ENCODE results near the gene CDH26. TPM values are rescaled to one million over a fixed set of nuclear protein-coding genes. Genes with fewer than 3 reads are reported as not detected.

Gene CDH26
- total RNA-seq (1 to 10 TPM in 3 of 9 donors, under 1 TPM in 5, not detected in 1; 0.32 to 1.4 (median 0.83) TPM), polyA plus RNA-seq (1 to 10 TPM in 2 of 3 donors, under 1 TPM in 1; 0.27 to 2.9 (median 1.0) TPM)
- long read RNA-seq, donor 1, result 0 reads
- long read RNA-seq, donor 2, result 0 reads
- long read RNA-seq, donor 3, result 0 reads
- long read RNA-seq, donor 4, result 0 reads
- long read RNA-seq, donor 5, partial matches to known transcripts, result 0 of 1 reads
- long read RNA-seq, donor 5, other reads (novel, unspliced or antisense), result 1 of 1 reads
- long read RNA-seq, donor 6, partial matches to known transcripts, result 0 of 1 reads
- long read RNA-seq, donor 6, other reads (novel, unspliced or antisense), result 1 of 1 reads
- long read RNA-seq, donor 7, result 0 reads
- long read RNA-seq, donor 8, result 0 reads
- long read RNA-seq, donor 9, result 0 reads
- long read RNA-seq, donor 10, result 0 reads

- Histone ChIP-seq H3K27me3 (no peaks in the 10 kb centered on the region), H3K27ac (no peak within 1 kb of the TSS), H3K4me1 (replicated peaks in 1 of 2) (no peaks in the 10 kb centered on the region), H3K4me3 (no peak within 1 kb of the TSS), H3K9me3 (replicated peaks in 1 of 3) (no peaks in the 10 kb centered on the region), H3K36me3 (replicated peaks in 1 of 2) (no peaks in the 10 kb centered on the region)
- intact Hi-C loops (cut with DNase I), result no loop called here
- WGBS, 4 donors, result 84 to 90% (median 87%) methylated on average over 5 of the region's 5 CpGs
- no peak for DNase-seq
- no peak for TF ChIP-seq POLR2A (IDR thresholded peaks at IDR 0.05)
- TF ChIP-seq, protein P1, sequence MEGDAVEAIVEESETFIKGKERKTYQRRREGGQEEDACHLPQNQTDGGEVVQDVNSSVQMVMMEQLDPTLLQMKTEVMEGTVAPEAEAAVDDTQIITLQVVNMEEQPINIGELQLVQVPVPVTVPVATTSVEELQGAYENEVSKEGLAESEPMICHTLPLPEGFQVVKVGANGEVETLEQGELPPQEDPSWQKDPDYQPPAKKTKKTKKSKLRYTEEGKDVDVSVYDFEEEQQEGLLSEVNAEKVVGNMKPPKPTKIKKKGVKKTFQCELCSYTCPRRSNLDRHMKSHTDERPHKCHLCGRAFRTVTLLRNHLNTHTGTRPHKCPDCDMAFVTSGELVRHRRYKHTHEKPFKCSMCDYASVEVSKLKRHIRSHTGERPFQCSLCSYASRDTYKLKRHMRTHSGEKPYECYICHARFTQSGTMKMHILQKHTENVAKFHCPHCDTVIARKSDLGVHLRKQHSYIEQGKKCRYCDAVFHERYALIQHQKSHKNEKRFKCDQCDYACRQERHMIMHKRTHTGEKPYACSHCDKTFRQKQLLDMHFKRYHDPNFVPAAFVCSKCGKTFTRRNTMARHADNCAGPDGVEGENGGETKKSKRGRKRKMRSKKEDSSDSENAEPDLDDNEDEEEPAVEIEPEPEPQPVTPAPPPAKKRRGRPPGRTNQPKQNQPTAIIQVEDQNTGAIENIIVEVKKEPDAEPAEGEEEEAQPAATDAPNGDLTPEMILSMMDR (IDR thresholded peaks at IDR 0.05), result no peak
Observed at GRCh38 chr20:59958123-59958522, at the start of gene CDH26. Gene CDH26 (plus strand): TSS chr20:59958423. CDS start chr20:59958727, 304 bp downstream.

DNA sequence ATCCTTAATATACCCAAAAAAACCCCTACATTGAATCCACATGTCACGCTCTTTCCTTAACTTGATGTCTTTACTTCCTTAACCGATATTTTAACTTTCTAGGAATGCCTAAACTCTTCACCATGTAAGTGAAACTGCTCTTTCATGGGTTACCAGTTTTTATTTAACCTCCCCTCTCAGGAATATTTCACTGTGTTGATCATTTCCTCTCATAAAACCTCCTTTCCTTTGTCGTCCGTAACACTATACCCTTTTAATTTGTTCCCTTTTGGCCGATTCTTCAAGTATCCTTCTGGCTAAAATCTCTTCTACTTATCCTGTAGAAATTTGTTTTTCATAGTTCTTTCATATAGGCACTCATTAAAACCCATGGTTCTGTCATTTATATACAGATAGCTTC is 49.4 kb upstream of the CDH26 start:
- Histone ChIP-seq H3K4me1 (replicated peaks in 1 of 2) (no peaks in the 10 kb centered on the region), H3K9me3 (replicated peaks in 1 of 3) (peaks cover 0 to 5% (median 0%) of the 10 kb centered on the region in 3 donors), H3K36me3 (replicated peaks in 1 of 2) (no peaks in the 10 kb centered on the region), H3K4me3 (no peak overlapping the region), H3K27me3 (peaks cover 3% of the 10 kb centered on the region), H3K27ac (no peak overlapping the region)
- intact Hi-C loops (cut with DNase I), result no loop called here
- DNase-seq, result no peak
- no peak for TF ChIP-seq POLR2A (IDR thresholded peaks at IDR 0.05)
- TF ChIP-seq, protein P1 (IDR thresholded peaks at IDR 0.05), result no peak
- WGBS, 4 donors, result 86 to 93% (median 90%) methylated on average over 5 of the region's 5 CpGs

DNA sequence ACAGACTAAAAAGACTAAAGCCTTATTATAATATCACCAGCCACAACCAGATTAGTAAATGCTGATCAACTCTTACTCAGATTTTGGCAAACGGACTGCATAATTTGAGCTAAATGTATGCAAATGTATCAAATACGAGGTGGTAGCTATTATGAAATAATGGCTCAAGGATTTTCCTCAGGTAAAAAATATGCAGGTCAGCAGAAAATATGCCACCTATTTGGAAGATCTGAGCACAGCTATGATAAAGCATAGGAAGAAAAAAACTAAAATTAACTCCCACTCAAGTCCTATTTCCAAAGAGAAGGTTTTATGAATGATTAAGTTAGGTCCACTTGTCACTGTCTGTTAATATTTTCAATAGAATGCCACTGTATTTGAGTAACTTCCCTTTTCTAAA is 47.2 kb upstream of the CDH26 start:
- intact Hi-C loops (cut with DNase I), result no loop called here
- no peak for TF ChIP-seq POLR2A (IDR thresholded peaks at IDR 0.05)
- TF ChIP-seq, protein P1 (IDR thresholded peaks at IDR 0.05), result no peak
- no peak for DNase-seq
- H3K27ac ChIP-seq, result no peak overlapping the region
- WGBS, 4 donors, result 65 to 79% (median 67%) methylated on average over 2 of the region's 2 CpGs
- no peak overlapping the region for H3K4me3 ChIP-seq
- H3K27me3 ChIP-seq, result peaks cover 3% of the 10 kb centered on the region
- no peaks in the 10 kb centered on the region for H3K36me3 ChIP-seq (replicated peaks in 1 of 2)
- H3K9me3 ChIP-seq (replicated peaks in 1 of 3), result peaks cover 0 to 5% (median 0%) of the 10 kb centered on the region in 3 donors
- no peaks in the 10 kb centered on the region for H3K4me1 ChIP-seq (replicated peaks in 1 of 2)

- Histone ChIP-seq H3K4me1 (replicated peaks in 1 of 2) (no peaks in the 10 kb centered on the region), H3K9me3 (replicated peaks in 1 of 3) (no peaks in the 10 kb centered on the region), H3K4me3 (no peak overlapping the region), H3K27me3 (peaks cover 3% of the 10 kb centered on the region), H3K36me3 (replicated peaks in 1 of 2) (no peaks in the 10 kb centered on the region), H3K27ac (no peak overlapping the region)
- DNase-seq, result no peak
- TF ChIP-seq, protein P1 (IDR thresholded peaks at IDR 0.05), result no peak
- TF ChIP-seq POLR2A (IDR thresholded peaks at IDR 0.05), result no peak
- intact Hi-C loops (cut with DNase I), result no loop called here
- WGBS, 4 donors, result 62 to 71% (median 65%) methylated on average over 4 of the region's 4 CpGs
Observed at GRCh38 chr20:59912609-59913008, 45.6 kb upstream of the CDH26 start.
